ENCODE data around the gene UBE2D4.
"Not testable (repeated sequence)": the region's sequence is repeated elsewhere in the genome, so short reads cannot be mapped to it uniquely, and the experiment has no call there.

UBE2D4 gene

DNA sequence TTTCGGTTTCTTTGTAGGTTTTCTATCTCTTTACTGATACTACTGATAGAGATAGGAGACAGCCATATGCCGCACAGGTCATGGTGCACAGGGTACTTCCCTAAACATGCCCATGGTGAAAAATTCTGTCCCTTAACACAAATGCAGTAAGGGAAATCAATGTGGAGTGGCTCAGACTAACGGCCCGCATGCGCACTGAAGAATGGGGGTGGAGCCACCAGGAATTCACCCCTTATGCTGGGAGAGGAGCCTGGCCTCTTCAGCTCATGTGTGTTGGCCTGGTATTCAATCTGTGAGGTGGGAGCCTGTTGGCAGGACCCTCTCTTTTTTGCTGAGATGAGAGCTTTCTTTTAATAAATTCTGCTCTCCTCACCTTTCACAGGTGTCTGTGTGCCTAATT, 11.4 kb upstream of the UBE2D4 start:
- no peak for DNase-seq

DNA sequence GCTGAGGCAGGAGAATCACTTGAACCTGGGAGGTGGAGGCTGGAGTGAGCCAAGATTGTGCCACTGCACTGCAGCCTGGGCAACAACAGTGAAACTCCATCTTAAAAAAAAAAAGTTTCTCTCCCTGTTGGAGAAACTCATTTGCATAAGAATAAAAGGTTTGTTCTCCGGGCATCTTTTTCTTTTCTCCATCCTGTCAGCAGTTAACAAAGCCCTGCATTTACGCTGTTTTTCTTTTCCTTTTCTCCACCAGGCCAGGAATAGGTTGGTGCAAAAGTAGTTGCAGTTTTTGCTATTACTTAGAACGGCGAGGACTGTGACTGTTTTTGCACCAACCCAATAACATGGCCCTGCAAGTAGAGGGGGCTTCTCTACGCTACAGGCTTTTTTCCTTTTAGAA, 10.3 kb upstream of the UBE2D4 start:
- no peak for DNase-seq

DNA sequence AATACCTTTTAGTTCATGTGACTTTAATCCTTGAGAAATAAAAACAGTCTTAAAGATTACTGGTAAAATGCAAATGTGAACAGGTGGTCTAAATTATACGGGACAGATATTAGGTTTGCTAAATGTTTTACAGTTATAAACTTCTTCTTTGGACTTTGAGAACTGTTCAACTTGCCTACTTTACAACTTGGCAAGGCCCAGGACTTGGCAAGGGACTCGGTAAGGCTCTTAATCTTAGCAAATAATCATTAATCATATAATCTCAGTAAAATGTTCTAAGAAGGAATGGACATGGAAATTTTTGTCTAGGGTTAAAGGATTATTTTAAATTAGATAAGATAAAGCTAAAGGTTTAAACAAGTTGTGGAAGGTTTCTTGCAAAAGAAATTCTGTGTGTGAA, 4.8 kb upstream of the UBE2D4 start:
- DNase-seq = no peak

DNA sequence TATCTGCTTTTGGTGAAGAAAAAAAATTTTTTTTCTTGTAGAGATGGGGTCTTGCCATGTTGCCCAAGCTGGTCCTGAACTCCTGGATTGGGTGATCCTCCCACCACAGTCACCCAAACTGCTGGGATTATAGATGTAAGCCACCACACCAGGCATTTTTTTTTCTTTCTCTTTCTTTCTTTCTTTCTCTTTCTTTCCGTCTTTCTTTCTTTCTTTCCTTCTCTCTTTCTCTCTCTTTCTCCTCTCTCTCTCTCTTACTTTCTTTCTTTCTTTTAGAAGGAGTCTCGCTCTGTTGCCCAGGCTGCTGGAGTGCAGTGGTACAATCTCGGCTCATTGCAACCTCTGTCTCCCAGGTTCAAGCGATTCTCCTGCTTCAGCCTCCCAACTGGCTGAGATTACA, 3.5 kb upstream of the UBE2D4 start:
- no peak for DNase-seq

DNA sequence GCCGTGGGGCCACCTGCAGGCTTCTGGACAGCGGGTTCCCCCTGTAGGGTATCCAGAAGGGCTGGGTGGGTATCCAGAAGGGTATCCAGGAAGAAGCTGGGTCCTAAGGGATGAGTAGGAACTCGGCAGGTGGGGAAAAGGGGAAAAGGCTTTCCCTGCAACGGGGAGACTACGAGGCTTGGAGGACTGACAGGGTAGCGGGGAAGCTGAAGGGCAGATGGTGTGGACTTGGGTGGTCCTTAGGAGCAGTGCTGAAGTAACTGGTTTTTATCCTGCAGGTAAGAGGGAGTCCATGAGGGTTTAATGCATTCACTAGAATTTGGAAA, 525 bp downstream of the UBE2D4 start:
- DNase-seq = peak; percentile 82 to 87

DNA sequence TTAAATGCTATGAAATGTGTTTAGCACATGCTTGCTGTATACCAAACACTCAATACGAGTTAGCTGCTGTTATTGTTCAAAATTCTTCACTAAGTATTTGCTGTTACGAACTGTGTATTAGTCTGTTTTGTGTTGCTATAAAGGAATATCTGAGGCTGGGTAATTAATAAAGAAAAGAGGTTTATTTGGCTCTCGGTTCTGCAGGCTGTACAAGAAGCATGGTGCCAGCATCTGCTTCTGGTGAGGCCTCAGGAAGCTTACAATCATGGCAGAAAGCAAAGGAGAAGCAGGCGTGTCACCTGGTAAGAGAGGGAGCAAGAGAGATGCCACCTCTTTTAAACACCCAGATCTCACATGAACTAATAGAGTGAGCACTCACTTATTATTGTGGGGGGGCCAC, 1.6 kb downstream of the UBE2D4 start:
- DNase-seq = no peak

DNA sequence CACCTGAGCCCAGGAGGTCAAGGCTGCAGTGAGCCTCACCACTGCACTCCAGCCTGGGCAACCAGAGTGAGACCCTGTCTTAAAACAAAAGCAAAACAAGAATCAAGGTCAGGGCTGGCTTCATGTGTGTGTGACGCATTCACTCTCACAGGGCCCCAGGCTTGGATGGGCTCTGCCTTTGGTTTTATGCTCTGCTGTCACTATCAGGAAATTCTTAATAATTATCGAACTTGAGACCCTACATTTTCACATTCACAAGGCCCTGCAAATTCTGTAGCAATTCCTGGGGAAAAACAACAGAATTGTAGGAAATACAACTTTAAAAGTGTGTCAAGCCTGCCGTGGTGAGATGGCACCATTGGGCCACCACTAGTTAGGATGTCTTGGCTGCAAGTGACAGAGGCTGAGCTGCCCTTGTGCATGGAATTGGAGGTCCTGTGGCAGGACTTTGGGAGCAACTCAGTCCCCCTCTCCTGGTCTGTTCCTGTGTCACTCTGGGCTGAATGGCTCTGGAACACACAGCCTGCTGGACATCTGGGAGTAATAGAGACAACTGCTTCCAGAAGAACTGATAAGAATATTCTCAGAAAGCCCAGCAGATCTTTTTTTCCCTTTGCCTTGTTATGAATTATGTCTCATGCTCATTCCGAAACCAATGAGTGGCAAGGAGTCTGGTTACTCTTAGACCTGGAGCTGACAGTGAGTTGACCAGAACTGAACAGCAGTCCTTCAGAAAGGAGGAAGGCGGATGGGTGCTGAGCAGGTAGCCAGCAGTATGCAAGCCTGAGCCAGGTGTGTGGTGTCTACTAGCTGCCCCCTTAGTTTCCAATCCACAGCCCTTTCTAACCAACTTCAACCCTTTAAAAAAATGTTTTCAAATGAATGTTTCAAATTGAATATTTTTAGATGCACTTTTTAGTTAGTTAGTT, 3.6 kb downstream of the UBE2D4 start:
- no peak for DNase-seq

DNA sequence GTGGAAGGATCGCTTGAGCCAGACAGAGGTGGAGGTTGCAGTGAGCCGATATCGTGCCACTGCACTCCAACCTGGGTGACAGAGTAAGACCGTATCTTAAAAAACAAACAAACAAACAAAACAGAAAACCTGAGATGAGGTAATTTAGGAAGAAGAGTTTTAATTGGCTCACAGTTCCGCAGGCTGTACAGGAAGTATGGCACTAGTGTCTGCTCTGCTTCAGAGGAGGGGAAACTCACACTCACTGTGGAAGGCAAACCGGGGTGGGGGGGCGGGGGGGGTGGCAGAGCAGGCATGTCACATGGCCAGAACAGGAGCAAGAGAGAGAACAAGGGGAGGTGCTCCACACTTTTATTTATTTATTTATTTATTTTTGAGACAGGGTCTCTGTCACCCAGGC, 5.1 kb downstream of the UBE2D4 start:
- peak; percentile 17 to 40 for DNase-seq

DNA sequence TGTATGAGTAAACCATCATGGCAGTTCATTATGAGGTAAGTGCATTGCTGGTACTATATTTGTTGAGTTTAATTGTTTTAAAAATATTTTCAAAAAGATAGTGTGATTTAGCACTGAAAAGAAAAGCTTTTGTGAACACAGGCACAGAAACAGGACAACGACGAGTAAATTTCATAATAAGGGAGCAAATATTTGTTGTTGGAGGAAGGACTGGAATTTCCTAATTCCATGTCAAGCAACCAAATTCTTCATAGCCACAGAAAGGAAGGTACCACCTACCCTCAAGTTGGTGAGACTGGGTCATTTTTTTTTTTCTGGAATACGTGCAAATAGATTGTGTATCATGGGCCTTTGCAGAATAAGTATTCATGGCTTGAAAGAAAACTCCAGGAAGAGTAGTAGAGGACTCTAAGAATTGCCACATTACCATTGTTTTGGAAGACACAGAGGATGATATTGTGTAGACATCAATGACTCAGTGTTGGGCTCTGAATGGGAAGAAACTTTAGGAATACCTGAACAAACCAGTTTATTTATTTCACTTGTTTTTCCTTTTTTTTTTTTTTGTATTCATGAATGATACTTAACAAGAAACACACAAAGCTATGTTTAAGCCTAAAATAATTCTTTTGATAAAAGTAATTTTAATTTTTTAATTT, 7.8 kb downstream of the UBE2D4 start:
- no peak for DNase-seq

DNA sequence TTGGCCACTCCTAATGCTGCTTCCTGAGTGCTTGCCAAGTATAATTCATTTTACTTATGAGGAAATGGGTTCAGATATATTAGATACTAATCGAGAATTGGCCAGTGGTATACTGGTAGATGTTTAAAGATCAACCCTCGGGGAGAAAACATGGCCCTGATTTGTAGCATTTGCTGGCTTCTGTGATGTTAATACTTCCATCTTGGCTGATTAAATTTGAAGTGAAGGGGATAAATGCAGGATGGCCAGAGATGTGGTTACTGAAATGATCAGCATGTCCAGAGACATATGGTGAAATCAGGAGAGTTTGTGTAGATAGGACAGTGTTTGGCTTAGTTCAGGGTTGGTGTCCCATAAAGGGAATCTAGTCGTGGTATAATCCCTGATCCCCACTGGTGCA, 11.2 kb downstream of the UBE2D4 start:
- DNase-seq = no peak

DNA sequence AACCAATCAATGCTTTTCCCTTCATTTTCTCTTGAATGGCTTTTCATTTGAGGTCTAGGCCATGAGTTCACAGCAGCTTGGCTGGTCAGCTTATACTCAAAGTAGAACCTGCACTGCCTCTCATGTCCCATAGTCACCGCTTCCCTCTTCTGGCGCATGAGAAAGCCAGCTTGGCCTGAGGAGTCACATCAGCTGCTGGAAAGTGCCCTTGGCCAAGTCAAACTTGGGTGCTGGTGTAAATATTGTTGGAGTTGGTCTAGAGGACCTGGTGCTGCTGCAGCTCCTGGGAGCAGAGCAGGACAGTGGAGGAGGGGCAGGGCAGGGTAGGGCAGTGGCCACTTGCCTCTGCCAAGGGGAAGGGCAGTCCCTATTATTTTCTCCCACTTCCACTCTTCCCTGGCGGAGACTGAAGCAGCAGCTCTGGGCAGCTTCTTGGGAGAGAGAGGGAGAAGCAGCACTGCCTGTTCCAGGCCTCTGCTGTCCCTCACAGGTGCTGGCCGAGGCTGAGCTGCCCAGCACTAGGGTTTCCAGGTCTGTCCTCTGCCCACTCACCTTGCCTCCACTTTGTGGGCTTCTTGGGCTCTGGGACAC, 12.8 kb downstream of the UBE2D4 start:
- DNase-seq = no peak

DNA sequence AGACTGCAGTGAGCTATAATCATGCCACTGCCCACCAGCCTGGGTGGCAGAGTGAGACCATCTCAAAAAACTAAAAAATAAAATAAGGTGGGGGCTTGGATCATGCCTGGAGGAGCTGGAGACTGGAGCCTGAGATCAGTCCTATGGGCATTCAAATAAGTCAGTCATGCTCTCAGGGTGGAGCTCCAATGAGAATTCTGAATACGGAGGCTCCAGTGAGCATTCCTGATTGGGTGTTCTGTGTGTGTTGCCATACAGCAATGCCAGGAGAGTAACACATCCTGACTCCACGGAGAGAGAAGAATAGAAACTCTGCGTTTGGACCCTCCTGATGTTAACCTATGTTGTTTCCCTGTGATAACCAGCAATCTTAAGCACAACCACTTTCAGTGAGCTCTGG, 16.0 kb downstream of the UBE2D4 start:
- DNase-seq = no peak

DNA sequence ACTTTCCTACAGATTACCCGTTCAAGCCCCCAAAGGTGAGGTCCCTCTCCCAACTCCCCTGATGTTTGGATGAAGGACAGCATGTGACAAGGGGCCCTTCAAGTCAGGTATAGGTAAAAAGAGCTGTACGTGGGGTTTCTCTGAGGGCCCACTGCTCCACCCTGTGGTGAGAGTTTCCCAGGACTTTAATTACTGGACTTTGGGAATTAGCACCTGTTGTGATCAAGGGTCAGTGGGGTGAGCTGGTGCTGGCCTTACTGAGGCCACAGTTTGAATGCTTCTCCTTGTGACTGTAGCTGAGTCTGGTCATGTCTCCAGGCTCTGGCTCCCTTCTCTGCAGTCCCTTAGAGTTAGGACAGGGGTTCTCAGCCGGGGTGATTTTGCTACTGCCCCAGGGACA, 16.8 kb downstream of the UBE2D4 start:
- DNase-seq = no peak

DNA sequence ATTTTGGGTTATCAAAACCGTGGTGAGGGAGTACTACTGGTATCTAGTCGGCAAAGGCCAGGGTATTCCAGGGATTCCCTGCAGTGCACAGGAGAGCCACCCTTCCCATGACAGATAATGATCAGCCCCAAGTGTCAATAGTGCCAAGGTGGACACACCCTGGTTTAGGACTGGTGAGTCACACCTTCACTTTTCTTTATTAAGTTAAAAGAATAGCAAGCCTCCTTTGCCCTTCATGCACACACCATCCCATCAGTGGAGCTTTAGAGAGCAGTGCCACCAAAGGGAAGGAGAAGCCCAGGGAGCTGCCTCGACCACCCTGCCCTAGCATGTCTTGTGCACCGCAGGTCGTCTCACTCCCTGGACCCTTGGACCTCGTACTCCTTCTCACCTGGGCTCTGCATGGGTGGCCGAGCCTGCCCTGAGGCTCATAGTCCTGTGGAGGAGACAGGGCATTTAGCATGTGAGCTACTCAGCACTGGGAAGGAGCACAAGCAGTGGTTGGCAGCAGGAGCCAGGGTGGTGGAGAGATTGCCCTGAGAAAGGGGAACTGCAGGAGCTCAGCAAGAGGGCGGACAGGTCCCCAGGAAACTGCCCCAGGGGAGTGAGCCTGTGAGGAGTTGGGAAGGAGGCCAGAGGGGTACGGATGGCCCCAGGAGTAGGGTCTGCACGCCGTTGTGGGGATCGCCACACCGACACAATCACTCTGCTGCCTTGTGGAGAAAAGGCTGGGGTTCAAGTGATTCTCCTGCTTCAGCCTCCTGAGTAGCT, 17.4 kb downstream of the UBE2D4 start:
- peak; percentile 84 for DNase-seq

DNA sequence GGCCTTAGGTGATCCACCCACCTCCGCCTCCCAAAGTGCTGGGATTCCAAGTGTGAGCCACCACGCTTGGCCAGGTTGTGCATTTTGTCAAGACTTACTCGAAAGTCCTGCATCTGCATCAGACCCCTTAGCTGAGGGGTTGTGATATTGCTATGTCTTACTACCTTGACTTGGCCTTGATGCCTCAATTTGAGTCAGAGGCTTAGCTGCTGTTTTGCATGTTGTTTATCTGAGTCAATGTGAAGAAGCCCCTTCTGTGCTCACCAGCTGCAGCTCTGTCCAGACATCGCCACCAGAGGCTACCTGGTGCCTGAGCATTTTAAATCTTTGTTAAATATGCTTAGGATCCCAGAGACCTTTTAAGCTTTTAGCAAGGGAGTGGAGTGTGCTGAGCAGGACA, 18.1 kb downstream of the UBE2D4 start:
- DNase-seq = no peak

DNA sequence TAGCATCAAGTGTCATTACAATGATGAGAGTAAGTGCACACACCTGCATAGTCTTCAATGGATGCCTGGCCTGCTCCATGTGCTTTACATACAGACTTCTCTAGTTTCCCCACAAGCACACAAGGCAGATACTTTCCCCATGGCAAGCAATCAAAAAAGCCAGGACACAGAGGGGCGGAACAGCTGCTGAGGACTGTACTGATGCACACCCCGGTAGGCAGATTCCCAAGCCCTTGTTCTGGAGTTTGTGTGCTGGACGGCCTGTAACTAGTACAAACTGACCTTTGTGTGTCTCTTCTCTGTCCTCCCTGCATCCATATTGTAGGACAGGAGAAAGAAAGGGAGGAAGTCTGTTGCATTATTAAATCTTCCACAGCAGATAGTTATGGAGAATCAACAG, 25.8 kb downstream of the UBE2D4 start:
- no peak for DNase-seq

DNA sequence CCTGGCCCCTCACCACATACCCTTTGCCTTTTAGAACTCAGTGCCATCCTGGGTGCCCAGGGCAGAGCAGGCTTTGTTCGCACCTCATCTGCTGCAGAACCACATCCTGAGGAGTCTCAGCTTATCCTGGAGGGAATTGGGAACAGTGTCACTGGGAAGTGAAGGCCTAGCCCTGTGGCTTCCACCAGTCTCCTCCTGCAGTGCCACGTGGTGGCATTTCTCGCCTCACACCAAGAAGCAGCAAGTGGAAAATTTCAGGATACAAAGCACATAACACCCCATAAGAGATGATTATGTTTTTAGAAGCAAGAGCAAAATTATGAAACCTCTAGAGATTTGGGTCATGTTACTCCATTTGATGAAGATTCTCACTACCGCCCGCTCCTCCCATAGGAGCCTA, 26.8 kb downstream of the UBE2D4 start:
- DNase-seq = no peak

DNA sequence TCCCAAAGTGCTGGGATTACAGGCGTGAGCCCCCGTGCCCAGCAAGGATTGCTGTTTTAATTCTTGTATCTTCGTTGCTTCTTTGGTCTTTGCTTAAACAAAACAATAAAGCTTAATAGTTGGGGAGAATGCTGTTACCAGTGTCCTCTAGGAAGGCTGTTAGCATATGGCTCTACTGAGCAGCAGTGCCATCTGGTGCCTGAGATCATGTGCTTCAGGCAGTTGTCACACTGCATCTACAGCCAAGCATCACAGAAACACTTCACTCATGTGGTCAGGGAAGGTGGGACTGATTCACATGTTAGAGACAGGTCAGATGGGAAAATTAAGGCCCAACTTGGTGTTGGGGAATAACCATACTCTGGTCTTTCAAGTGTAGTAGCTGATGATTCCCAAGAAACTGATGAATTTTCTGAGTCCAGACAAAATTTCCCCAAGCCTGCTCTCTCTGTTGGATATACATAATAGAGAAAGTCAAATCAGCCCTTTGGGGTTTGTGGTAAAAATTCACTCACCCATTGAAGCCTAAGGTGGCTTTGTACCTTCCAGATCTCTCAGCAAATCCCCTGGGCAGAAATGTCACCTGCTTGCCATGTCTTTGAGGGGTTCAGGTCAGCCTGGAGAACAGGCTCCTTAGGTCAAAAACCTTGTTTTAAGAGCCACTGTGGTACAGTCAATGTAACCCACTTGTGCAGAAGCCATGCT, 28.4 kb downstream of the UBE2D4 start:
- peak; percentile 88 to 92 for DNase-seq

DNA sequence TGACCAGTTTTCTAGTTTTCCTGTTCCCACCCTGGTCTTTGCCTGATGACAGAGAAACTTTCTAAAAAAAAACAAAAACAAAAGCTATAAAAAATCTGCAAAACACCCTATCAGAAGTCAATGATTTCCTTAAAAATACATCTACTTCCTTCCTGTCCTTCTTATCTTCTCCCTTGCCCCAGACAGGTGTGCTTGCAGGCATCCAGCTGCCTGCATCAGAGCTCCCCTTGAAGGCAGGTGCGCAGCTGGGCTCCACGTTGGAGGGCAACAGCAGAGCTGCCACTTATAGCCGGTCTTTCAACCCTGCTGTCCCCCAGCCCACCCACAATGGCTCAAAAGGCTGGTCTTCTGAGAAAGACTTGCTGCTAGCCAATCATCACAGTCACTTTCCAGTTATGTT, 29.8 kb downstream of the UBE2D4 start:
- DNase-seq = no peak

DNA sequence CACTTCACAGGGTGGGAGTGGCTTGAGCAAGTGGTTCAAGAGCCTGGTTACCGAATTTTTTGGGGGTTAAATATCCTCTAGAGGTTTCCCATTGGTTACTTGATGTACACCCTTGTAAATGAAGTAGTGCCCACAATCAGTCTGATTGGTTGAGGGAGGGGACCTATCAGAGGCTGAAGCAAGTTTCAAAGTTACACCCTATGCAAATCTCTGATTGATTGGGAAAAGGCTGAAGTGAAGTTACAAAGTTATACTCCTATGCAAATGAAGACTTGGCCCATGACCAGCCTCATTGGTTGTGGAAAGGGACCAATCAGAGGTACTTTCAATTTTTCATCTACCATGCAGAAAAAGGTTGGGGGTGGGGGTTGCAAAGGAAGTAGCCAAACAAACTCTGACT, 34.7 kb downstream of the UBE2D4 start:
- no peak for DNase-seq

DNA sequence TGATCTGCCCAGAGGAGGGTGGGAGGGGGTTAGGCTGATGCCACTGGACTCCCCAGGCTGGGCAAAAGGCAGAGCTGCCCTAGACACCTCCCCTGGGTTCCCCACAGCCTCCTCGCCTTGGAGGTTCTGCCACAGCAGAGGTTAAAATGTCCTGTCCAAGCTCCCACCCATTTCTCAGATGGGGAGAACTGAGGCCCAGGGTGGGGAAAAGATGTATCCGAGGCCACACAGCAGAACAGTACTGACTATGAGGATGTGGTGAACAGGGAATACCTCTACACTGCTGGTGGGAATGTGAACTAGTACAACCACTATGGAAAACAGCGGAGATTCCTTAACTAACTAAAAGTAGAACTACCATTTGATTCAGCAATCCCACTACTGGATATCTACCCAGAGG, 40.2 kb downstream of the UBE2D4 start:
- DNase-seq = not testable (repeated sequence)

DNA sequence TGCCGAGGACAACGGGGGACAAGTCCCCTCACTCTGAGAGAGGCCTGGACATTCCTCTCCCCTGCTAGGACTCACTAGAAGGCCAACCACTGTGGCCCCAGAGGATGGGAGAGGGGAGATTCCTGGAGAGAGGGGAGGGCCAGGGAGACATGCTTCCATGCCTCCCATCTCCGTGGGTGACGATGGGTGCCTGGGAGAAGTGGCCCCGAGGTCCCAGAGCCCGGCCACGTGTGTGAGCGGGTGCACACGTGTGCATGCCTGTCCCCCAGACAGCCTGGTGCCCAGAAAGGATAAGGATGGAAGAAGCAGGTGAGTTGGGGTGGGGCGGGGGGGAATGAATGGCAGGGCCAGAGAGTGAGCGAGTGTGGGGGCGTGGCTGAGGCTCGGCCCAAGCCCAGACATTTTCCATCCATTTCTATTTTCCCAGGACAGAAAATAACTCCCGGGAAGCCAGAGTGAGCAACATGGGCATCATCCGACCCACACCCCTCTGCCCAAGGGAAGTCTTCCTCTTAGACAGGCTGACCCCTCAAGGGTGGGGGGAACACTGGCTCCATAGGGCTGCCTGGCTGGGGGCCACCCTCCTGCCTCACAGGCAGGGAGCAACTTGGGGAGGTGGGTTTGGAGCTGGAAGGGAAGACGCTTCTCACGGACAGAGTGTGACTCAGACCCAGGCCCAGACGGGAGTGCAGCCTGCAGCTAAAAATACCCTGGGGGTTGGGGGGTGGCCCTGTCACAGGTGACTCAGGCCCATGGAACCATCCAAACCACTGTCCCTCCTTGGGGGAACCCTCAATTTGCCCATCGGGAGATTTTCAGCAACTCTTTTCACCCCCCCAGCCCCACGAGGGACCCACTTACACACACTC, 42.2 kb downstream of the UBE2D4 start:
- not testable (repeated sequence) for DNase-seq

Data from Kasumi-1 (cell line).